HG02642 (cell line): ENCODE data around the gene EXOC1L.
"Not testable (repeated sequence)": the region's sequence is repeated elsewhere in the genome, so short reads cannot be mapped to it uniquely, and the experiment has no call there.

Experiments
- ATAC-seq: cut with Tn5 transposase; IDR thresholded peaks from one replicate; pipeline ENCODE4 v1.9.1; 2021; ENCODE audit warnings: mild to moderate bottlenecking; ENCODE audit not compliant: unreplicated experiment, poor library complexity

Gene EXOC1L

DNA sequence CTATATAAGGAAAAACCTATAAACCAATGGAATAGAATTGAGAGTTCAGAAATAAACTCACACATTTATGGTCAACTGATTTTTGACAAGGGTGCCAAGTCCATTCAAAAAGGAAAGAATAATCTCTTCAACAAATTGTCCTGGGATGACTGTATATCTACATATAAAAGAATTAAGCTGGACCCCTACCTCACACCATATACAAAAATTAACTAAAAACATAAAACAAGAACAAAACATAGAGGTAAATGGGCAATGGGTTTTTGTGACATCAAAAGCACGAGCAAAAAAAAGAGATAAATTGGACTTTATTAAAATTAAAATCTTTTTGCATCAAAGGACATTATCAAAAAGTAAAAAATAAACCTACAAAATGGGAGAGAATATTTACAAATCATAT, 18.3 kb downstream of the EXOC1L start:
- ATAC-seq: no peak

- no peak for ATAC-seq
These were observed 18.8 kb downstream of the EXOC1L start for GRCh38 chr4:55838356-55838755.

DNA sequence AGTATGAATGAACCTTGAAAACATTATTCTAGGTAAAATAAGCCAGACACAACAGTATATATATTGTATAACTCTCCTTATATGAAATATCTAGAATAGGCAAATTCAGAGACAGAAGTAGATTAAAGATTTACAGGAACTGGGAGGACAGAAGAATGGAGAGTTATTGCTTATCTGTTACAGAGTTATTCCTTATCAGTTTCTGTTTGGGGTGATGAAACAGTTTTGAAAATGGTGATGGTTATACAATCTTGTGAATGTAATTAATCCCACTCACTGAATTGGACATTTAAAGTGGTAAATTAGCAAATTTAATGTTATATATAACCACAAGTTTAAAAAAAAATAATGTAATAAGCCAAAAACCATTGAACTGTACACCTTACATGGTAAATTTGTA, 19.4 kb downstream of the EXOC1L start:
- ATAC-seq: no peak

- ATAC-seq: no peak
These were observed 21.4 kb downstream of the EXOC1L start for GRCh38 chr4:55840956-55841355.

DNA sequence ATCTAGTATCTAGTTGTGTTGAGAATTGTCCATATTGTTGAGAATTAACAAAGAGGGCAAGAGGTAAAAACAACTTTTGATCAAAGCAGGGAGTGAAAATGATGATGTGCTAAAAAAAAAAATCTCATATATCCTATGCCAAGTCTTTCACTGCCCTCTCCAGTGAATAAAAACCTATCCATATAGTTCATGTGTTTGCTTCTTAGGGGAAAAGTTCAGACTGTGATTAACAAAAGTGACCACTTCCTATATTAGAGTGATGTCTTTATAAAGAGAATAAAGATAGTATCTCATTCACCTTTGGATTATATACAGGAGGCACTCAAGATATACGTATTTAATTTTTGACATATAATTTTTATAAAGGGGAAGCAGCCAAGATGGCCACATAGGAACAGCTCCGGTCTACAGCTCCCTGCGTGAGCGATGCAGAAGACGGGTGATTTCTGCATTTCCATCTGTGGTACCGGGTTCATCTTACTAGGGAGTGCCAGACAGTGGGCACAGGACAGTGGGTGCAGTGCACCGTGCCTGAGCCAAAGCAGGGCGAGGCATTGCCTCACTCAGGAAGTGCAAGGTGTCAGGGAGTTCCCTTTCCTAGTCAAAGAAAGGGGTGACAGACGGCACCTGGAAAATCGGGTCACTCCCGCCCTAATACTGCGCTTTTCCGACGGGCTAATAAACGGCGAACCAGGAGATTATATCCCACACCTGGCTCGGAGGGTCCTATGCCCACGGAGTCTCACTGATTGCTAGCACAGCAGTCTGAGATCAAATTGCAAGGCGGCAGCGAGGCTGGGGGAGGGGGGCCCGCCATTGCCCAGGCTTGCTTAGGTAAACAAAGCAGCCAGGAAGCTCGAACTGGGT, 22.0 kb downstream of the EXOC1L start:
- not testable (repeated sequence) for ATAC-seq

DNA sequence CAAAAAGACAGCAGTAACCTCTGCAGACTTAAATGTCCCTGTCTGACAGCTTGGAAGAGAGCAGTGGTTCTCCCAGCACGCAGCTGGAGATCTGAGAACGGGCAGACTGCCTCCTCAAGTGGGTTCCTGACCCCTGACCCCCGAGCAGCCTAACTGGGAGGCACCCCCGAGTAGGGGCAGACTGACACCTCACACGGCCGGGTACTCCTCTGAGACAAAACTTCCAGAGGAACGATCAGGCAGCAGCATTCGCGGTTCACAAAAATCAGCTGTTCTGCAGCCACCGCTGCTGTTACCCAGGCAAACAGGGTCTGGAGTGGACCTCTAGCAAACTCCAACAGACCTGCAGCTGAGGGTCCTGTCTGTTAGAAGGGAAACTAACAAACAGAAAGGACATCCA, 22.7 kb downstream of the EXOC1L start:
- ATAC-seq: not testable (repeated sequence)

GRCh38 chr4:55849724-55850123, 30.1 kb downstream of the EXOC1L start:
- no peak for ATAC-seq

GRCh38 chr4:55851885-55852284, 32.3 kb downstream of the EXOC1L start:
- no peak for ATAC-seq

DNA sequence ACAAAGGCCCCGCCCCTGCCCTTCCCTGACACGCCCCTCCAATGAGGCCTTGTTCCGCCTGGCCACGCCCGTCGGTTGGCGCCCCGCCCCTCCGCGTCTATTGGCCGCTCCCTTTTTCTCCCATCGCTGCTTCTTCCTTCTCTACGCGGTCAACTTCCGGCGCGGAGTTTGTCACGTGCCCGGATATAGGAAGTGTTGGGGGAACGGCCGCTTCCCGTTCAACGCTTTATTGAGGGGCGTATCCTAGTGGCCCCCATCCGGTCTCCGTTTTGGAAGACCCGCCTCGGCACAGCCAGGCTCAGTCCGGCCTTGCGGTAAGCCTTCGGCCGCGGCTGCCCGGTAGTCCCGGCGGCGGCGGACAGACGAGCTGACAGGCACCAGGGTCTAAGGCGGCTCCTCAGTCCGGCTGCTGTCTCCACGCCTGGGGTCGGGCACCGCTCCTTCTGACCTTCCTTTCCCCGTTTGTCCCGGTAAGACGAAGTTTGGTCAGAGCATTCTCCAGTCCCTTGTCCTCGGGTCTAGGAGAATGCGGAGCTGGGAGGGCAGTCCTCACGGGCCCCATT, 34.0 kb downstream of the EXOC1L start, which contains the start of gene EXOC1:
Gene EXOC1 (plus strand): TSS at position 165 of the 563 bp plus-strand sequence. CDS start 4,676 bp downstream, outside the sequence.
- ATAC-seq: peak; percentile 99

- ATAC-seq: no peak
These were observed 34.5 kb downstream of the EXOC1L start for GRCh38 chr4:55854129-55854528.

DNA sequence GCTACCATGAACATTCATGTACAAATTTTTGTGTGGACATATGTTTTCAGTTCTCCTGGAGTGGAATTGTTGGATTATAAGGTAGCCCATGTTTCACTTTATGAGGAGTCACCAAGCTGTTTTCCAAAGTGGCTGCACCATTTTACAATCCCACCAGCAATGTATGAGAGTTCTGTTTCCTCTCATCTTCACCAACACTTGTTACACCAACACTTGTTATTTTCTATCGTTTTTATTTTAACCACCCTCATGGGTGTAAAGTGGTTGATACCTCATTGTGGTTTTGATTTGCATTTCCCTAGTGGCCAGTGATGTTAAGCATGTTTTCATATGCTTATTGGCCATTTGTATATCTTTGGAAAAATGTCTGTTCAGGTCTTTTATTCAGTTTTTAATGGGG, 38.0 kb downstream of the EXOC1L start:
- ATAC-seq: no peak

- no peak for ATAC-seq
These were observed 40.1 kb downstream of the EXOC1L start for GRCh38 chr4:55859711-55860110.

GRCh38 chr4:55864577-55865223, 45.1 kb downstream of the EXOC1L start:
- ATAC-seq: no peak

DNA sequence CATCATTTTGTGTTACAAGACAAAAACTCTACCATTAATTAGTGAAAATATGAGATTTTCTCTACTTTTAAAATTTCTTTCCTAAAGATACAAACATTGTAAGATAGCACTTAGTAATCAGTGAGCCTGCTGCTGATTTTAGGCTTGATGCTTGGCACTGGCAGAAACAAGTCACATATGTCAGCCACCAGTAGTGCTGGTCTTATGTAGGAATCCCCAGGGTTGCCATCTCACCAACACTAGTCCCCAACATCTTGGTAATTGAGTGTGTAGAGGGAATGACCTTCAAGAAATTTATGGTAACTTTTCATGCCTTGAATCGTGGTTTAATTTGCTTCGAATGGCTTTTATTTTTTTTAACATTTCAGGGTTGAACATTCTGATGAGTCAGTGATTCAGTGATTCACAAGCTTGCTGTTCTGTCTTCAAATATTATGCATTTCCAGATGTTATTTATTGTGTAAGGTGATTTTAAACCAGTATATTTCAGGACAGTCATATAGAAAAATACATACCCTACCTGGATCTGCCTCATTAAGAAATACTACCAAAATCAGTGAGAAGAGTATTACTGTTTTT, 45.7 kb downstream of the EXOC1L start:
- ATAC-seq: no peak

DNA sequence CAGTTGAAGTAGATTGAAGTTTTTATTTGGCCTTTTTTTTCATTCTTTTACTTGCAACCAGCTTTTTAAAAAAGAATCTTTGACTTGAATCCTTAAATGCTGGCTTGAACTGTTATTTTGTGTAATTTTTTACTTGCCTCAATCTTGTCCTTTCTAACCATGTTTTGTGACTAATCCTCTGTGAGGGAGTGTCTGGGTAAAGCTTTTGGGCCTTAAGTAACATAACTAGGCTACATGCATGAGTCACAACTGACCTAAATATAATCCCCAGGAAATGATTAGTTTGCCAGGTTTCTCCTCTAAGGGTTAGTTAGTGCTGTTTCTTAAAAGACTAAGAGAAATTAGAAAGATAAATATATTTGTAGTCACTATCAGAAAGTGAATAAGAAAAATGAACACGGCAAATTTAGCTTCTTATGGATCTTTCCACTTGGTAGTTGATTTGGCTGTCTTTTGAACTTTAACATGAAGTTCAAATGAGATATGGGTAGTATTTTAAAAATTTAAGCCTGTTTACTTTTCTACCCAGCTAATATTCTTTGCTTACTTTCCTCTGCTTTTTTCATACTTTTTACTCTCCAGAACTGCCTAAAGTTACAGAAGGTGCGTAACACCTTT, 46.8 kb downstream of the EXOC1L start:
- ATAC-seq: peak; percentile 80

- peak; percentile 77 for ATAC-seq
These were observed 47.5 kb downstream of the EXOC1L start for GRCh38 chr4:55866973-55867574.

DNA sequence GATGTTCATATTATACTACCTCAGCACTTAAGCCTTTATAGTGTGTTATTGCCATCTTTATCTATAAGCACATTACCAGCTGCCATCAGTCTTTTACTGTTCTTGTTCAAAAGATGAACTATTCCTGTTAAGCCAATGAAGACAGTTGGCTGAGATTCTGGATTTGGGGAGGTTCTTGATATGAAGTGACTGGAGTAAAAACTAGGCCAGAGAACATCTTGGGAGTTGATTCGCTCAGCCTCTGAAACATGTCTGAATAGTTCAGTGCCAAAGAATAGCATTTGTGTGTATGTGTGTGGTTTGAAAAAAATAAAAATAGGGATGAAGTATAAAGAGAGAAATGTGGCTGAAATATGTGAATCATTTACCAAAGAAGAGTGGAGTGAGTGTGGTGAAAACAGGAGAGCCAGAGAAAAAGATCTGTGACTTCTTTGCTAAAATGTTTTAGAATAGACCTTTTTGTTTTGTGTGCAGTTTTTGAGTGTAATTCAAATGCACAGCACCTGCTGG, 49.0 kb downstream of the EXOC1L start:
- ATAC-seq: no peak

DNA sequence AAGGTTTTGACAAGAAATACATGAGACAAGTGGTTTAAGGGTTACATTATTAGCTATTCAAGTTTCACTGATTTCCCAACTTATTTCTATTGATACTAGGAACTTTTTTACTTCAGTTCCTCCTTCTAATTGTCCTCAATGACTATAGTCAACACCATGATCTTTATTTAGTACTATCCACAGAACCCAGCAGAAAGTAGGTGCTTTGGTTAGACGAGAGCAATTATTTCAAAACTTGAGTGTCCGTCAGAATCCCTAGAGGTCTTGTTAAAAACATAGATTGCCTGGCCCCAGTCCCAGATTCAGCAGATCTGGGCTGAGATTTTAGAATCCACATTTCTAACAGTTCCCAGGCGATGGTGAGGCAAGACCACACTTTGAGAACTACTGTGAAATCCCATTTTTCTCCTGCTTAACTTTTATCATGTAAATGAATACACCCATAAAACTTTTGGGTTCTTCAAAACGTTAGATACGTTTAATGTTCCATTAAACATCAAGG, 51.8 kb downstream of the EXOC1L start:
- ATAC-seq: no peak

- no peak for ATAC-seq
These were observed 55.2 kb downstream of the EXOC1L start for GRCh38 chr4:55874831-55875230.

GRCh38 chr4:55876387-55876786, 56.8 kb downstream of the EXOC1L start:
- no peak for ATAC-seq
